ENCODE results near the gene HCRTR1.

HCRTR1 gene

GRCh38 chr1:31648641-31649357 is 31.3 kb downstream of the HCRTR1 start:
- no peak for DNase-seq (ENCODE audit: low read depth in 3 of 3, low spot score in 1 of 3)

DNA sequence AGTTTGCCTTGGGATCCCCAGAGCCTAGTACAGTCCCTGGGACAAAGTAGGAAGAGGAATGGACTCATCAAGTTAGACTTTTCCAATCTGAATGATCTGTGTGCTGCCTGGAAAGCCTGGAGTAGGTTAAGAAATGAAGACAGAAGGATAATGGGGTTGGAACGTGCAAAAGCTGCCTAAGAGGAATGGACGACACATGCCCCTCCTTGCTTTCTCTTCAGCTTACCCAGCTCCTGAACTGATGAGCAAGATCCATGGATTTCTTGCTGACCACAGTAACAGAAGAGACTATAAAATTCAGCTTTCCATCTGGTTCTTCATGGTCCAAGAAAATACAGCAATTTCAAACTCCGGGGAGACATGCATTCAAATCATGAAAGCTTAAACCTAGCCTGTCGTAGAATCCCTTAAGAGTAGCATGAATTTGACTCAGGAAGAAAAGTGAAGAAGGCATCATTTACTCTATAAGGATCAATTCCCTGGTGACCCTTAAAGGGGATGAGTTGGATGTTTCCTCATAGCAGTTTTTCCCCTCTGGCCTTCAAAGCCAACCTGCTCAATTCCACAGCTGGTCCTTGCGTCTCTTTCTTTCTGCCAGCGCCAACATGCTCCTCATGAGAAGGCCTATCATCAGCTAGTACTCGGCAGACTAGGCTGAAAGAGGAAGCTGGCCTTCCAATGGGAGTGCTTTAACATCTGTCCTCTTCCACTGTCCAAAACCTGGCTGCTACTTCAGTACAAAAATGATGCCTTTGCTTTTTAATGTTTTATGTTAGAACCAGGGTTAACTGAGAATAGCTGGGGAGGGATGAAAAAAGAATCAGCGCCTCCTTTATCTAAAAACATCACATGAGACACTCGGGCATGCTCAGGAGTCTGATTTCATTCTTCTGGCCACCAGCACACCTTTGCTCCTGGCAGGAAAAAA is 32.9 kb downstream of the HCRTR1 start:
- DNase-seq (ENCODE audit: low read depth in 3 of 3, low spot score in 1 of 3) = no peak

GRCh38 chr1:31651089-31651420 is 33.6 kb downstream of the HCRTR1 start:
- no peak for DNase-seq (ENCODE audit: low read depth in 3 of 3, low spot score in 1 of 3)

- no peak for DNase-seq (ENCODE audit: low read depth in 3 of 3, low spot score in 1 of 3)
Measured at GRCh38 chr1:31651766-31652165, 34.3 kb downstream of the HCRTR1 start.

- DNase-seq (ENCODE audit: low read depth in 3 of 3, low spot score in 1 of 3) = no peak
Measured at GRCh38 chr1:31652891-31653499, 35.5 kb downstream of the HCRTR1 start.

GRCh38 chr1:31653717-31654473 is 36.4 kb downstream of the HCRTR1 start:
- DNase-seq (ENCODE audit: low read depth in 3 of 3, low spot score in 1 of 3) = no peak

GRCh38 chr1:31654474-31654776 is 36.9 kb downstream of the HCRTR1 start:
- no peak for DNase-seq (ENCODE audit: low read depth in 3 of 3, low spot score in 1 of 3)

DNA sequence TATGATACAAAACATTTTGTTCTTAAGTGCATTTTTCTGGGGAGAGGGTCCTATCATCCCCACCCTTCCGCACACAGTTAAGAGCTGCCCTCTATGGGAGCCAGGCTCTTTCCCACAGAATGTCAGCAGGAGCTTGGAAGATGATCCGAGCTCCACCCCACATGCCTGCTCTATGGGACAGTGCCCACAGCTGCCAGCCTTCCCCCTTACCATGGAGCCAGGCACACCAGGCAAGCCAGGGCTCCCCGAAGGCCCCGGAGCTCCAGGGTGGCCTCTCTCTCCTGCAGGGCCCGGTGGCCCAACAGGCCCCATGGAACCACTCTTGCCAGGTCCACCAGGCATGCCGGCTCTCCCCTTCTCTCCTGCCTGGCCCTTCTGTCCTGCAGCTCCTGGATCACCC is 37.6 kb downstream of the HCRTR1 start:
- no peak for DNase-seq (ENCODE audit: low read depth in 3 of 3, low spot score in 1 of 3)

- DNase-seq (ENCODE audit: low read depth in 3 of 3, low spot score in 1 of 3) = no peak
Measured at GRCh38 chr1:31655756-31656155, 38.3 kb downstream of the HCRTR1 start.

DNA sequence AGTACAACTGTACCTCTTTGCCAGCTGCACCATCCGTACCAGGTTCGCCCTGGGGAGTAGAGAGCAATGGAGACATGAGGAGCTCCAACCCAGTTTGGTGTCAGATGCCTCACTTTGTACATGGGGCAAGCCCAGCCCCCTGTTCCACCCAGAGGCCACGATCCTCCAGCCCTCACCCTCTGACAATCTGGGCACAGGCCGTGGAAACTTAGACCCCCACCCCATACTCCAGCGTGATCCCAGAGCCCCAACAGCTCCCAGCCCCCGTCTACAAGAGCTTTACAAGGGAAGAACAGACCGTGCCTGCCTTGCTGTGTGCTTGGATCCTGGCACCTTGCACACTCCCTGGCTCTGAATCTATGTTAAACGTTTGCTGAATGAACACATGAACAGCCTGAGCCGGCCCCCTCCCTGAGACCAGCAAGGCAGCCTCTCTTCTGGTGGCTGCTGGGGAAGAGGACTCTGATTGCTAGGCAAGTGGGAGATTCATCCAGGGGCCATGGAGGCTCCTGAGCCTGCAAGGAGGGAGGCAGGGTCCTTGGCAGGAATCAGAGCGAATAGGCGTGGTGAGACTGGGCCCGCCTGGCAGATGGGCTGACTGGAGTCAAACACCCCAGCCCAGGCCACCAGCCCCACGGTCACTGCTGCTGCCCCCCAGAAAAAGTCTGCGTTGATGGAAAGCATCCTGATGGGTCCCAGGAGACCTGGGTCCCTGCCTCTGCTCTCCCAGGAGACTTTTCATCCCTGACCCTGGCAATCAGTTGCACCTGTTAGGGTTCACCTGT is 39.7 kb downstream of the HCRTR1 start:
- DNase-seq (ENCODE audit: low read depth in 3 of 3, low spot score in 1 of 3) = no peak

GRCh38 chr1:31657972-31658510 is 40.6 kb downstream of the HCRTR1 start:
- no peak for DNase-seq (ENCODE audit: low read depth in 3 of 3, low spot score in 1 of 3)

GRCh38 chr1:31658721-31659120 is 41.2 kb downstream of the HCRTR1 start:
- DNase-seq (ENCODE audit: low read depth in 3 of 3, low spot score in 1 of 3) = no peak

GRCh38 chr1:31659889-31660288 is 42.4 kb downstream of the HCRTR1 start:
- no peak for DNase-seq (ENCODE audit: low read depth in 3 of 3, low spot score in 1 of 3)

GRCh38 chr1:31660871-31661455 is 43.5 kb downstream of the HCRTR1 start:
- no peak for DNase-seq (ENCODE audit: low read depth in 3 of 3, low spot score in 1 of 3)

- DNase-seq (ENCODE audit: low read depth in 3 of 3, low spot score in 1 of 3) = no peak
Measured at GRCh38 chr1:31661856-31662255, 44.4 kb downstream of the HCRTR1 start.

- DNase-seq (ENCODE audit: low read depth in 3 of 3, low spot score in 1 of 3) = no peak
Measured at GRCh38 chr1:31662463-31662862, 45.0 kb downstream of the HCRTR1 start.

- DNase-seq (ENCODE audit: low read depth in 3 of 3, low spot score in 1 of 3) = peak in 2 of 3 donors; percentile 35 to 61
Measured at GRCh38 chr1:31663622-31664452, 46.3 kb downstream of the HCRTR1 start.

GRCh38 chr1:31664528-31664927 is 47.0 kb downstream of the HCRTR1 start:
- no peak for DNase-seq (ENCODE audit: low read depth in 3 of 3, low spot score in 1 of 3)

- no peak for DNase-seq (ENCODE audit: low read depth in 3 of 3, low spot score in 1 of 3)
Measured at GRCh38 chr1:31665234-31665878, 47.9 kb downstream of the HCRTR1 start.

Data from stimulated activated CD4-positive, alpha-beta T cell treated with anti-CD3 and anti-CD28 coated beads, TNF-alpha, amount 100 ng/mL, for 1 hour (primary cell).